ENCODE measurements around the gene PDCD1.
"Not testable (repeated sequence)": the region's sequence is repeated elsewhere in the genome, so short reads cannot be mapped to it uniquely, and the experiment has no call there.

PDCD1 gene

GRCh38 chr2:241806217-241806616 is 52.5 kb downstream of the PDCD1 start:
- not testable (repeated sequence) for DNase-seq (ENCODE audit: low read depth, low spot score)

GRCh38 chr2:241804326-241805229 is 54.1 kb downstream of the PDCD1 start:
- no peak overlapping the region for H3K27ac ChIP-seq
- DNase-seq (ENCODE audit: low read depth, low spot score): no peak

More at GRCh38 chr2:241806217-241806616, 52.5 kb downstream of the PDCD1 start:
- not testable (repeated sequence) for H3K27ac ChIP-seq

- no peak for DNase-seq (ENCODE audit: low read depth, low spot score)
- no peak overlapping the region for H3K27ac ChIP-seq
Observed at GRCh38 chr2:241803387-241804325, 55.0 kb downstream of the PDCD1 start.

GRCh38 chr2:241802421-241803318 is 56.0 kb downstream of the PDCD1 start:
- H3K27ac ChIP-seq: no peak overlapping the region
- no peak for DNase-seq (ENCODE audit: low read depth, low spot score)

GRCh38 chr2:241801611-241802420 is 56.9 kb downstream of the PDCD1 start:
- no peak for DNase-seq (ENCODE audit: low read depth, low spot score)
- H3K27ac ChIP-seq: no peak overlapping the region

GRCh38 chr2:241800198-241800903 is 58.3 kb downstream of the PDCD1 start:
- H3K27ac ChIP-seq; DNase-seq (ENCODE audit: low read depth, low spot score): not testable (repeated sequence)

All from epithelial cell of prostate (primary cell).